Neural cell (in vitro differentiated cells): ENCODE measurements around the gene ZFAND2A.

Experiments
- CTCF ChIP-seq: fragments of 450-650 bp; IDR thresholded peaks from 2 replicates; pipeline ENCODE4 v1.5.1; 2014; ENCODE audit warnings: antibody characterized with exemption, mild to moderate bottlenecking, moderate library complexity; ENCODE audit not compliant: poor library complexity, severe bottlenecking
- EP300 ChIP-seq: fragments of 450-650 bp; conservative IDR thresholded peaks from 2 replicates; pipeline ENCODE4 v1.6.1; 2014; ENCODE audit warnings: antibody characterized with exemption, mild to moderate bottlenecking, moderate library complexity; ENCODE audit not compliant: poor library complexity, severe bottlenecking
- MXI1 ChIP-seq: fragments of 450-650 bp; conservative IDR thresholded peaks from 2 replicates; pipeline ENCODE4 v1.6.1; 2014; ENCODE audit warnings: antibody characterized with exemption, mild to moderate bottlenecking; ENCODE audit not compliant: poor library complexity, severe bottlenecking
- TAF1 ChIP-seq: IDR thresholded peaks from 2 replicates; pipeline ENCODE4 v1.6.1; 2012; ENCODE audit warnings: low read depth

GRCh38 chr7:1187127-1187526, 27.1 kb upstream of the ZFAND2A start:
- no peak for TF ChIP-seq EP300
- no peak for TF ChIP-seq CTCF
- no peak for TF ChIP-seq TAF1
- TF ChIP-seq MXI1 = no peak
